T1000 (cell line): ENCODE measurements around the gene TBX3.
"Not testable (repeated sequence)": the region's sequence is repeated elsewhere in the genome, so short reads cannot be mapped to it uniquely, and the experiment has no call there.

Experiments
- DNase-seq: peaks from one replicate; lab custom pipeline; 2025; ENCODE audit warnings: mixed read lengths; lab: John Stamatoyannopoulos, UW

TBX3 gene

GRCh38 chr12:114684098-114684869 lies at the start of gene TBX3:
TBX3 (minus strand) TSS chr12:114684175; CDS start chr12:114683200, 975 bp downstream.
- peak; percentile 67 for DNase-seq

DNA sequence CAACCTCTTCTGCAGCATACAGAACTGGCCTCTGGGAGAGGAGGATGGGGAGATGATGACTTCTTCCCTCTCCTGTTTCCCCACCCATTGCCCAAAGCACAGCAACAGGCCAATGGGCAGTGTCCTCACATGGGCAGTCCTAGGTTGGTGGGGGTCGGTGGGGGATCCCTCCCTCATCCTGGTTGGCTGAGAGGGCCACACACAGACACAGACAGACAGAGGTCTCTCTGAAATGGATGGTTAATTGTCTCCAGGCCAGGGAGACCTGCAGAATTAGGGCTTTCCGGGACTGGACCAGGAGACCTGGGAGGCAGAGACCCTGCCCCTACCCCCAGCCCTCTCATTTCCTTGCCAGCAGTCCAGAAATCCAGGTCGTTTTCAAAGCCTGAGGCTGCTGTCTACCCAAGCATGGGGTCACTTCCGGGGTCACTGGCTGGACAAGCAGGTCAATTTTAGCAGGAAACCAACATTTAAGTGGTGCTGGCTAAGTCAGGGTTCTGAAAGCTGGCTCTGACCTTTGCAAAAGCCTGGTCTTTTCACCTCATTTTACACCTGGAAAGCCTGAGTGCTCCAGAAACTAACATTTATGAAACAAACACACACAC lies 48.6 kb upstream of the TBX3 start:
- DNase-seq = no peak

DNA sequence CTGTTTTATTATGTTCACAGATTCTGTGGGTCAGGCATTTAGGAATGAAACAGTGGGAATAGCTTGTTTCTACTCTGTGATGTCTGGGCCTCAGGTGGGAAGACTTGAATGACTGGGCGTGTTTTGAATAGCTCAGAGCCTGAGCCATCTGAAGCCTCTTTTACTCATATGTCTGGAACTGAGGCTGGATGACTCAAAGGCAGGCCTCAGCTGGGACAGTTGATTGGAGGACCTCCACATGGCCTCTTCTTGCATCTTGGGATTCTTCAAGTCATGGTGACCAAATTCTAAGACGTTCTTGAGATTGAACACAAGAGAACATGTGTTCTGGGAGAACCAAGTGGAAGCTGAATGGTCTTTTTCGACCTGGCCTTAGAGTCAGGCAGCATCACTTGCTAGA lies 45.8 kb upstream of the TBX3 start:
- DNase-seq = no peak

DNA sequence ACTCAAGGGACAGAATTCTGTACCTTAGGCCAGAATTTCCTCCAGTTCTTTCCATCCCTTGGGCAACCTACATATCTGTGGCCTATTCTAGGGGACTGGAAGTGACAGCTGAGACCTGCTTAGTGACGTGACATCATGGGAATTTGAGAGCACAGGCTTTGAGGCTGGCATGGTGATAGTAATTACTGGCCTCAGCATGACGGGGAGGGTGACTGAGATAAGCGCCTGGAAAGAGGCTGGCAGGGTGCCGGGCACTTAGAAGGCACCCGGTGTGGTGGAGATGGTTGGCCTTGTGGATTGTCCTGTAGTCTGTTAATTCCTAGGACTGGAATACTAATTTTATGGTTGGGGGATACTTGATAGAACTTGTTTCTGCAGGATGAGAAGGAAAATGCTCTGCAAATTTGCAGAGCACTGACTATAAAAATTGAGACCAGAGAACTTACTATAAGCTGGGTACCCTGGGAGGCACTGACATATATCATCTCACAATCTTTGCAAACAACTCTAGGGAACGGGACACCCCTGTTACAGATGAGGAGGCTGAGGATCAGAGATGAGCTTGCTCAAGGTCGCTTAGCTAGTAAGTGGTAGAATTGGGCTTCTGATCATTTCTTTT lies 42.2 kb upstream of the TBX3 start:
- DNase-seq = no peak

- DNase-seq = not testable (repeated sequence)
Measured at GRCh38 chr12:114722176-114722575, 38.2 kb upstream of the TBX3 start.

GRCh38 chr12:114721266-114721665 lies 37.3 kb upstream of the TBX3 start:
- no peak for DNase-seq

DNA sequence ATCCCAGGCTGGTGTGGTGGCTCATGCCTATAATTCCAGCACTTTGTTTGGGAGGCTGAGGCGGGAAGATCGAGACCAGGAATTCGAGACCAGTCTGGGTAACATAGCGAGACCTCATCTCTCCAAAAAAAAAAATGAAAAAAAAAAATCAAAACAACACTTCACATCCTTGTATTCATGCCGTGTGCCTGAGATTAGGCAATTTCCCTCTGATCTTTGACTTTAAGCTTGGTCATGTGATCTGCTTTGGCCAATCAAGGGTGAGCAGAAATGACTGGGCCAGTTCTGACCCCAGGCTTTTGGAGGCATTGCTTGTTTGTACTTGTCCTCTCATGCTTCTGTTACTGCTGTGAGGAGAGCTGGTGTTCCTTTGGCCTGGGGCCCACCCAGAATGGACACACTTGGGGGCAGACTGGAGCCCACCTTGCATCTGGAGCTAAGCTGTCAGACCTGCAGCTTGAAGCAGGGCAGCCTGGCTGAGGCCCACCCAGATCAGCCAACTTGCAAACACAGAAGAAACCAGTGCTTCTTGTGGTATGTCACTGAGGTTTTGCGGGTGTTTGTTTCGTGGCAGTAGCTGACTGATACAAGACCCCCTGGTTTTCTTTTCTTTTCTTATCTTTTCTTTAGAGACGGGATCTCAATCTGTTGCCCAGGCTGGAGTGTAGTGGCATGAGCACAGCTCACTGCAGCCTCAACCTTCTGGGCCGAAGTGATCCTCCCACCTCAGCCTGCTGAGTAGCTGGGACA lies 29.7 kb upstream of the TBX3 start:
- no peak for DNase-seq

- DNase-seq = no peak
Measured at GRCh38 chr12:114711689-114712152, 27.7 kb upstream of the TBX3 start.

- no peak for DNase-seq
Measured at GRCh38 chr12:114710151-114710550, 26.2 kb upstream of the TBX3 start.

DNA sequence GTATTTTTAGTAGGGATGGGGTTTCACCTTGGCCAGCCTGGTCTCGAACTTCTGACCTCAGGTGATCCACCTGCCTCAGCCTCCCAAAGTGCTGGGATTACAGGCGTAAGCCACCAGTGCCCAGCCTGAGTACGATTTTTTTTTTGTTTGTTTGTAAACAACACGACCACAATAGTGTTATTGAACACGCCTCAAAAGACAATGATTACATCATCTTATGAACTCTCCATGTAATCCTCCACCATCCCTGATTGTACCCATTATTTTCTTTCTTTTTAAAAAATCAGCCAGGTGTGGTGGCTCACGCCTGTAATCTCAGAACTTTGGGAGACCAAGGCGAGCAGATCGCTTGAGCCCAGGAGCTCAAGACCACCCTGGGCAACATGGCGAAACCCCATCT lies 25.1 kb upstream of the TBX3 start:
- DNase-seq = no peak

- DNase-seq = not testable (repeated sequence)
Measured at GRCh38 chr12:114708598-114708997, 24.6 kb upstream of the TBX3 start.

GRCh38 chr12:114704096-114704495 lies 20.1 kb upstream of the TBX3 start:
- no peak for DNase-seq

DNA sequence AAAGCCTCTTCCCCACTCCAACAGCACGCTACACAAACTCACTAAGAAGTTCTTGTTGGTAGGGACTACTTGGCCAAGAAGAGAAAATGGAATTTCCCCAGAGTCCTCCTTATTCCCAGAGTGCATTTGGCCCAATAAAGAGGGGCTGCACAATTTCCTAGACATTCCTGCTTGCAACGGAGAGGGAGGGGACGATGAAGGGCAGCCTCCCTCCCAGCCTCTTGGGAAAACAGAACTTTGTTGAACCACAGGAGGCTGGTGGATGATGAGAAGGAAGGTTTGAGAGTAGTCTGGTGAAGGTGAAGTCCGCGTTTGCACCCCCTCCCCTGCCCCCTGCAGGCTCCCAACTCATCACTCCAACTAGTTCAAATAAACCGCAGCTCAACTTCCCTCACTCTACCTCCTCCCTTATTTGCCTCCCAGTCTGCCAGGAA lies 19.1 kb upstream of the TBX3 start:
- DNase-seq = no peak

DNA sequence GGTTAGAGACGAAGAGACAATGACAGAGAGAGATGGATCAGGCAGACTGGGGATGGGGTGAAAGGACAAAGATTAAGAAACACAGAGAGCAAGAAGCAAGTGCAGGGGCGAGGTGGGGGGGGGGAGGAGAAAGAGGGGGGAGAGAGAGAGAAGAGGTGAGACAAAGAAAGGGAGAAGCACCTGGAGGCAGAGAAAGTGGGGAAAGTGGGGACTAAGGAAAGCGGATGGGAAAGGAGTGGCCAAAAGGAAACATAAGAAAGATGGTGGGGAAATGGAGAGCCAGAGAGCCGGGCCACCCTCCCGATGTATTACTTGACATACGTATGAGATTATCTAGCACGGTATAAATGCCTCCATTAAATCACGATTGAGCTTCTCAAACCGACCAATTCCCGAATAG lies 18.5 kb upstream of the TBX3 start:
- DNase-seq = no peak

GRCh38 chr12:114701553-114701952 lies 17.6 kb upstream of the TBX3 start:
- DNase-seq = no peak

GRCh38 chr12:114701104-114701414 lies 17.1 kb upstream of the TBX3 start:
- DNase-seq = no peak

- DNase-seq = no peak
Measured at GRCh38 chr12:114700392-114701103, 16.6 kb upstream of the TBX3 start.

- no peak for DNase-seq
Measured at GRCh38 chr12:114698566-114699163, 14.7 kb upstream of the TBX3 start.

- DNase-seq = no peak
Measured at GRCh38 chr12:114697741-114698565, 14.0 kb upstream of the TBX3 start.

GRCh38 chr12:114697243-114697716 lies 13.3 kb upstream of the TBX3 start:
- DNase-seq = no peak
